Bronchial epithelial cell (primary cell): ENCODE results near the gene BTBD16. TPM values are rescaled to one million over a fixed set of nuclear protein-coding genes. Genes with fewer than 3 reads are reported as not detected.

Source experiments
- DNase-seq: peaks from one replicate; pipeline ENCODE4 v3.0.0-alpha.2; 2010; ENCODE audit warnings: low read depth
- FAIRE-seq: peaks from 2 replicates; lab custom pipeline; 2011; peaks lifted over from hg19 to GRCh38; lab: Jason Lieb, UNC
- H3K27me3 ChIP-seq: 2 replicates; pipeline ENCODE4 v1.5.1; 2011; ENCODE audit warnings: low read length; ENCODE audit not compliant: control insufficient read depth, insufficient read depth
- H3K36me3 ChIP-seq: 2 replicates; pipeline ENCODE4 v1.5.1; 2011; ENCODE audit warnings: low read length; ENCODE audit not compliant: control insufficient read depth, insufficient read depth
- H3K4me3 ChIP-seq: 2 replicates; pipeline ENCODE4 v1.5.1; 2011; ENCODE audit warnings: mild to moderate bottlenecking, low read depth, low read length, control low read depth
- CTCF ChIP-seq: IDR thresholded peaks from 2 replicates; pipeline ENCODE4 v1.5.1; 2011; ENCODE audit warnings: mild to moderate bottlenecking, moderate library complexity, low read length, control low read depth, inconsistent platforms; ENCODE audit not compliant: insufficient read depth, severe bottlenecking
- total RNA-seq: library from RNA; depleted of rRNA; stranded (reverse); fragments of >200 nt; gene quantifications from 2 replicates; pipeline ENCODE4 v1.2.1, GENCODE V29; 2014

The BTBD16 gene
- total RNA-seq, 1 donor from 2014 or later = 0.26 TPM

- H3K36me3 ChIP-seq = no peaks in the 10 kb centered on the region
- H3K27me3 ChIP-seq = no peaks in the 10 kb centered on the region
- TF ChIP-seq CTCF = peak; percentile 82
- DNase-seq (peak; percentile 68), FAIRE-seq (no peak)
- H3K4me3 ChIP-seq = no peak overlapping the region
These were observed 8.6 kb downstream of the BTBD16 start for GRCh38 chr10:122279725-122280141.

- no peaks in the 10 kb centered on the region for H3K27me3 ChIP-seq
- H3K36me3 ChIP-seq = no peaks in the 10 kb centered on the region
- FAIRE-seq (no peak), DNase-seq (no peak)
- no peak overlapping the region for H3K4me3 ChIP-seq
- TF ChIP-seq CTCF = no peak
These were observed 9.1 kb downstream of the BTBD16 start for GRCh38 chr10:122280156-122280555.

- Histone ChIP-seq H3K36me3 (no peaks in the 10 kb centered on the region), H3K27me3 (no peaks in the 10 kb centered on the region), H3K4me3 (no peak overlapping the region)
- no peak for DNase-seq
- no peak for FAIRE-seq
- no peak for TF ChIP-seq CTCF
These were observed 10.0 kb downstream of the BTBD16 start for GRCh38 chr10:122281018-122281626.

- DNase-seq (no peak), FAIRE-seq (no peak)
- Histone ChIP-seq H3K27me3 (no peaks in the 10 kb centered on the region), H3K4me3 (no peak overlapping the region), H3K36me3 (no peaks in the 10 kb centered on the region)
- TF ChIP-seq CTCF = no peak
These were observed 10.7 kb downstream of the BTBD16 start for GRCh38 chr10:122281751-122282150.

- TF ChIP-seq CTCF = no peak
- FAIRE-seq (peak; percentile 40), DNase-seq (peak; percentile 49)
- H3K4me3 ChIP-seq = no peak overlapping the region
- H3K36me3 ChIP-seq = no peaks in the 10 kb centered on the region
- H3K27me3 ChIP-seq = no peaks in the 10 kb centered on the region
These were observed 11.2 kb downstream of the BTBD16 start for GRCh38 chr10:122282253-122282671.

- TF ChIP-seq CTCF = no peak
- DNase-seq (no peak), FAIRE-seq (no peak)
- Histone ChIP-seq H3K36me3 (no peaks in the 10 kb centered on the region), H3K4me3 (no peak overlapping the region), H3K27me3 (no peaks in the 10 kb centered on the region)
These were observed 11.8 kb downstream of the BTBD16 start for GRCh38 chr10:122282909-122283308.
